ENCODE data around the gene PUM1. TPM values are rescaled to one million over a fixed set of nuclear protein-coding genes. Genes with fewer than 3 reads are reported as not detected.

PUM1 gene
- total RNA-seq, 6 experiments from 2014 or later = 30.9 to 51.6 (median 42.0) TPM

DNA sequence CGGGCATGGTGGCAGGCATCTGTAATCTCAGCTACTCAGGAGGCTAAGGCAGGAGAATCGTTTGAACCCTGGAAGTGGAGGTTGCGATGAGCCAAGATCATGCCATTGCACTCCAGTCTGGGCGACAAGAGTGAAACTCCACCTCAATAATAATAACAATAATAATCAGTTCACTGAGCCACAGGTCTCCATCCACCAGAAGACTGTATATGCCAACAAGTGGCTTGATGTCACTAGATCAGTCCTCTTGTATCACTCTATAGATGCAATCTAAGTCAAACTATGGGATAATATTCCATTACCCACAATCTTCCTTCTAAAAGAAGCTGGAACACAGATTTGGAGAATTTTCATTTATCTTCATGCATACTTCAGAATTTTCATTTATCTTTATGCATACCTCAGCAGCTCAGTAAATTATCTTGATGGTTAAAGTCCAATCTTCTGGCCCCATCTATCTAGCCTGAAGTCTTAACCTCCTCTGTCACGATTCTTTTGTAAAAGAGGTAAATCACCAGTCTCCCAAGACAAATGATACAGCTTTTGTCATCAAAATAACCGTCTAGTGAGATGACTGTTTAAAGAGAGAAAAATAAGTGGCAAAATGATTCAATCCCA is 61.8 kb downstream of the PUM1 start:
- Histone ChIP-seq H3K36me3 (peaks cover 0 to 41% (median 8%) of the 10 kb centered on the region in 4 donors), H3K9me3 (no peaks in the 10 kb centered on the region), H3K4me3 (no peak overlapping the region), H3K27me3 (no peaks in the 10 kb centered on the region), H3K4me1 (peaks cover 0 to 7% (median 0%) of the 10 kb centered on the region in 4 donors), H3K27ac (no peak overlapping the region)
- no peak for DNase-seq
- intact Hi-C loops (cut with DNase I) = no loop called here
- TF ChIP-seq POLR2A (IDR thresholded peaks at IDR 0.05) = no peak
- no peak for ATAC-seq
- 80% methylated on average over 4 of the region's 6 CpGs for WGBS (ENCODE audit: insufficient coverage, low coverage, low lambda C conversion rate, missing lambda C conversion rate)

DNA sequence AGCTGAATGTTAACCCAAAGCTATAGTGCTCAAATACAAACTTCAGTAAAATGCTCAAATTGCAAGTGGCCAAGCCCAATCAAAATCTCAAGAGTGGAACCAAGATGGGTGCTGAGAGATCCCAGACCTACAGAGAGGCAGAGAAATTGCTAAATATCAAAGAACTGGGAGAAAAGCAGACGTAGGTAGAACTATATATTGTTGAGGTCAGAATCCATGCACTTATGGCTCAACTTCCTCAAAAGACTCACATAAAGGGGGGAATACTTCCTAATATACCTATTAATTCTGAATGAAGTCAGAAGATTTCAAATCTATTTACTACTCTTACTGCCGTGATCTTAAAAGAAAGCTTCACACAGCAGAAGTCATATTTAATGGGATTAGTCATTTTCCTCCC is 65.2 kb downstream of the PUM1 start:
- WGBS (ENCODE audit: insufficient coverage, low coverage, low lambda C conversion rate, missing lambda C conversion rate) = 70% methylated on average over 2 of the region's 2 CpGs
- no peak for TF ChIP-seq POLR2A (IDR thresholded peaks at IDR 0.05)
- TF ChIP-seq, protein P1, sequence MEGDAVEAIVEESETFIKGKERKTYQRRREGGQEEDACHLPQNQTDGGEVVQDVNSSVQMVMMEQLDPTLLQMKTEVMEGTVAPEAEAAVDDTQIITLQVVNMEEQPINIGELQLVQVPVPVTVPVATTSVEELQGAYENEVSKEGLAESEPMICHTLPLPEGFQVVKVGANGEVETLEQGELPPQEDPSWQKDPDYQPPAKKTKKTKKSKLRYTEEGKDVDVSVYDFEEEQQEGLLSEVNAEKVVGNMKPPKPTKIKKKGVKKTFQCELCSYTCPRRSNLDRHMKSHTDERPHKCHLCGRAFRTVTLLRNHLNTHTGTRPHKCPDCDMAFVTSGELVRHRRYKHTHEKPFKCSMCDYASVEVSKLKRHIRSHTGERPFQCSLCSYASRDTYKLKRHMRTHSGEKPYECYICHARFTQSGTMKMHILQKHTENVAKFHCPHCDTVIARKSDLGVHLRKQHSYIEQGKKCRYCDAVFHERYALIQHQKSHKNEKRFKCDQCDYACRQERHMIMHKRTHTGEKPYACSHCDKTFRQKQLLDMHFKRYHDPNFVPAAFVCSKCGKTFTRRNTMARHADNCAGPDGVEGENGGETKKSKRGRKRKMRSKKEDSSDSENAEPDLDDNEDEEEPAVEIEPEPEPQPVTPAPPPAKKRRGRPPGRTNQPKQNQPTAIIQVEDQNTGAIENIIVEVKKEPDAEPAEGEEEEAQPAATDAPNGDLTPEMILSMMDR (IDR thresholded peaks at IDR 0.05) = no peak
- Histone ChIP-seq H3K36me3 (peaks cover 0 to 44% (median 3%) of the 10 kb centered on the region in 4 donors), H3K4me3 (no peak overlapping the region), H3K4me1 (peaks cover 0 to 7% (median 0%) of the 10 kb centered on the region in 4 donors), H3K9me3 (no peaks in the 10 kb centered on the region), H3K27ac (no peak overlapping the region), H3K27me3 (no peaks in the 10 kb centered on the region)
- DNase-seq (no peak), ATAC-seq (no peak)
- intact Hi-C loops (cut with DNase I) = no loop called here

DNA sequence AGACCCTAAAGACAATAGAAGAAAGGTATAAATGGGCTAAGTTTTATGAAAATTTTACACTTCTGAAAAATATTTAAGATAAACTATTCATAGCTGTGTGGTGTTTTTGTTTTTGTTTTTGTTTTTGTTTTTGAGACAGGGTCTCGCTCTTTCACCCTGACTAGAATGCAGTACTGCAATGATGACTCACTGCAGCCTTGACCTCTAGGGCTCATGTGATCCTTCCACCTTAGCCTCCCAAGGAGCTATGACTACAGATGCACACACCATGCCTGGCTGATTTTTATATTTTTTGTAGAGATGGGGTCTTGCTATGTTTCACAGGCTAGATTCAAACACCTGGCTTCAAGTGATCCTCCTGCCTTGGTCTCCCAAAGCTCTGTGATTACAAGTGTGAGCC is 66.6 kb downstream of the PUM1 start:
- intact Hi-C loops (cut with DNase I) = no loop called here
- peaks cover 0 to 7% (median 0%) of the 10 kb centered on the region in 4 donors for H3K4me1 ChIP-seq
- TF ChIP-seq, protein P1 (IDR thresholded peaks at IDR 0.05) = no peak
- TF ChIP-seq POLR2A (IDR thresholded peaks at IDR 0.05) = no peak
- H3K9me3 ChIP-seq = no peaks in the 10 kb centered on the region
- ATAC-seq (peak in 1 of 4 donors; percentile 35), DNase-seq (no peak)
- 91% methylated on average over 1 of the region's 1 CpG for WGBS (ENCODE audit: insufficient coverage, low coverage, low lambda C conversion rate, missing lambda C conversion rate)
- no peaks in the 10 kb centered on the region for H3K27me3 ChIP-seq
- H3K4me3 ChIP-seq = no peak overlapping the region
- H3K27ac ChIP-seq = no peak overlapping the region
- peaks cover 0 to 33% (median 0%) of the 10 kb centered on the region in 4 donors for H3K36me3 ChIP-seq

DNA sequence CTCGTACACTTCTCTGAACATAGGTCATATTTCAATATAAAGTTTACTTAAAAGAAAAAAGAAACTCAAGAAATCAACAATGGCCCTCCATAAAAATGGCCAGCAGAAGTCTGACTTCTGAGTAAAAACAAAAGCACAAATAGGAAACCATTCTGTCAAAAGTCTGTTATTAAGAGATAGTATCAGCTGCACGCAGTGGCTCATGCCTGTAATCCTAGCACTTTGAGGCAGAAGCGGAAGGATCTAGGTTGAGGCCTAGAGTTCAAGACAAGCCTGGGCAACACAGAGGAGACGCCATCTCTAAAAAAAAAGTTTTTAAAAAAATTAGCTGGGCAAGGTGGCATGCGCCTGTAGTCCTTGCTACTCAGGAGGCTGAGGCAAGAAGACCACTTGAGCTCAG is 67.3 kb downstream of the PUM1 start:
- intact Hi-C loops (cut with DNase I) = no loop called here
- Histone ChIP-seq H3K27me3 (no peaks in the 10 kb centered on the region), H3K4me3 (no peak overlapping the region), H3K9me3 (no peaks in the 10 kb centered on the region), H3K27ac (no peak overlapping the region), H3K36me3 (peaks cover 0 to 27% (median 0%) of the 10 kb centered on the region in 4 donors), H3K4me1 (peaks cover 0 to 7% (median 0%) of the 10 kb centered on the region in 4 donors)
- no peak for DNase-seq
- no peak for ATAC-seq
- 88% methylated on average over 5 of the region's 5 CpGs for WGBS (ENCODE audit: insufficient coverage, low coverage, low lambda C conversion rate, missing lambda C conversion rate)
- TF ChIP-seq, protein P1 (IDR thresholded peaks at IDR 0.05) = no peak
- no peak for TF ChIP-seq POLR2A (IDR thresholded peaks at IDR 0.05)

DNA sequence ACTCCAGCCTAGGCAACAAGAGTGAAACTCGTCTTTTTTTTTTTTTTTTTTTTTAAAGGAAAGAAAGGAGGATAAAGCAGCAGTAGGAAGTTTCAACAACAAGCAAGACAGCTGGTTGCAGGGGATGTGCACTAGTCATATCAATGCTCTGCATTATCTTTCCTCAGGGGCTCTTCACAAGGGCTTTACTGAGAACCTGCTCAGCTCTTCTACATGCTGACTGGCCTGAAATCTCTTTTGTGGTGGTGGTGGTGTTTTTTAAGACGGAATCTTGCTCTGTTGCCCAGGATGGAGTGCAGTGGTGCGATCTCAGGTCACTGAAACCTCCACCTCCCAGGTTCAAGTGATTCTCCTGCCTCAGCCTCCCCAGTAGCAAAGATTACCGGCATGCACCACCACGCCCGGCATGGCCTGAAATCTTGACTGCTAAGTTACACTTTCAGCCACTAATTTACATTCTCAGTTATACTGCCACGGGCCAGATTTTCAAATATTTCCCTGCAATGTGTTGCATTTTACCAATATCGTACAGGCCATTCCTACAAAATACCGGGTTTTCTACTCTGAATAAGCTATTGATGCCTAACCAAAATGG is 68.0 kb downstream of the PUM1 start:
- no peak overlapping the region for H3K27ac ChIP-seq
- DNase-seq (no peak), ATAC-seq (no peak)
- H3K4me3 ChIP-seq = no peak overlapping the region
- peaks cover 0 to 7% (median 0%) of the 10 kb centered on the region in 4 donors for H3K4me1 ChIP-seq
- TF ChIP-seq, protein P1 (IDR thresholded peaks at IDR 0.05) = no peak
- TF ChIP-seq POLR2A (IDR thresholded peaks at IDR 0.05) = no peak
- peaks cover 0 to 24% (median 0%) of the 10 kb centered on the region in 4 donors for H3K36me3 ChIP-seq
- no peaks in the 10 kb centered on the region for H3K9me3 ChIP-seq
- intact Hi-C loops (cut with DNase I) = no loop called here
- WGBS (ENCODE audit: insufficient coverage, low coverage, low lambda C conversion rate, missing lambda C conversion rate) = 92% methylated on average over 9 of the region's 9 CpGs
- H3K27me3 ChIP-seq = no peaks in the 10 kb centered on the region

Data from right lobe of liver (tissue), 6 donors.